ENCODE data around the gene IRF4.

The IRF4 gene

GRCh38 chr6:353642-354614, 37.6 kb upstream of the IRF4 start:
- DNase-seq = no peak

- DNase-seq = no peak
These were observed 36.8 kb upstream of the IRF4 start for GRCh38 chr6:354631-355280.

GRCh38 chr6:355373-356208, 36.0 kb upstream of the IRF4 start:
- DNase-seq = no peak

DNA sequence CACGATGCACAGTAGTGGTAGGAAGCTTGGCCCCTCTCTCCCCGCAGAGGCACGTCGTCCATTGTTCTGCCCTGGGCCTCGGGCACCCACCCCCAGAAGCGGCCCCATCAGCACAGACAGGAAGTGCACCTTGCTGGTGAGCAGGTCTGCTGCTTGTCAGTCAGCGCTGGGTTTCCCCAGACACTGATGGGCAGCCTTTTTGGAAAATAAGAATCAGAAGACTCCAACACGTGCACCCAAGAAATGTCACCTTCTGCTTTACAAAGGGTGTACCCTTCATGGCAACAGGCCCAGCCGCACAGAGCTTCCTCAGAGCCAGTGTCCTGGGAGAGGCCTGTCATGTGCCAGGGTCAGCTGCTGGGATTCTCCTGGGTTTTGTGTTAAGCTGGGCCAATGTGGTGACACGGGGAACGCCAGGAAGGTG, 34.7 kb upstream of the IRF4 start:
- DNase-seq = no peak

DNA sequence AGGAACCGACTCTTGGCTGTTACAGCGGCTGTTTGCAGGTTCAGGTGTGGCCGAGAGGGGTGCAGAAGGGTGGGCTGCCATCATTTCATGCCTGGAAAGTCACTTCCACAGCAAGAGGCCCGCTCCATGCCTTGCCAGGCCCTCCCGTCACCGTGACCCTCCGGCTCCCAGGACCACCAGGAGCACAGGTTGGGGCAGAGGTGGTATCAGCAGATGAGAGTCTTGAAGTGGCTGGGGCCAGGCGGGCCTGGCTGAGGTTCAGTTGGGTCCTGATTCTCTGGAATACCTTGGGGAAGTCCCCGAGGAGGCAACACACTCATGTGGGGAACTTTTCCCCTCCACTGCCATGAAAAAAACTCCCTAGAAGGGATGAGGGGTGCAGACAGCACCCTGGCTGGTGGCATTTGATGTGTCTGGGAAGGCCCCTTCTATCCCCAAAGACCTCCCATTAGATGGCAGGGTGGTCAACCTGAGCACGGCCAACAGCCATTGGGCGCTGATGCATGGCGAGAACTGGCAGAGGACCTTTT, 34.2 kb upstream of the IRF4 start:
- DNase-seq = no peak

DNA sequence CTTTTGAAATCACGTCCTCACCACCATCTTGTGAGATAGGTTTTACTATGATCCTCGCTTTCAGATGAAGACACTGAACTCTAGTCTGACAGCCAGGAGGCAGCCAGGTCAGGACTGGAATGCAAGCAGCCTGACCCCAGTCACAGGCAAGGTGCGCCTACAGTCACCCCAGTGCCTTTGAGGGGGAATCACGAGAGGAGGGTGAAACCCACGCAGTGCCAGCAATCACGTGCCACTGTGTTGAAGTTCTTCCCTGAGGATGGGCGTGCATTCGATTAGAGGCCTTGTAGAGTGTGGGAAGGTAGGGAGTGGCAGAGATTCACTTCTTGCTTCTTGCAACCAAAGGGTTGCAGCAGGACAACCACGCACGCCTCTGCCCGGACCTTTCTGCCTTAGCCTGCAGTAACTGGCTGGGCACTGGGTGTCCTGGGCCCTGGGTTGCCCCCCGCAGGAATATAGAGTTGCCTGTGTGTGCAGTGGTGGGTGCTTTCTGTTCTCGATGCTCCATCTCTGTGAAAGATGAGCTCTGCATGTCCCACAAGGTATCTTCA, 33.7 kb upstream of the IRF4 start:
- DNase-seq = no peak

GRCh38 chr6:358432-358831, 33.1 kb upstream of the IRF4 start:
- no peak for DNase-seq

DNA sequence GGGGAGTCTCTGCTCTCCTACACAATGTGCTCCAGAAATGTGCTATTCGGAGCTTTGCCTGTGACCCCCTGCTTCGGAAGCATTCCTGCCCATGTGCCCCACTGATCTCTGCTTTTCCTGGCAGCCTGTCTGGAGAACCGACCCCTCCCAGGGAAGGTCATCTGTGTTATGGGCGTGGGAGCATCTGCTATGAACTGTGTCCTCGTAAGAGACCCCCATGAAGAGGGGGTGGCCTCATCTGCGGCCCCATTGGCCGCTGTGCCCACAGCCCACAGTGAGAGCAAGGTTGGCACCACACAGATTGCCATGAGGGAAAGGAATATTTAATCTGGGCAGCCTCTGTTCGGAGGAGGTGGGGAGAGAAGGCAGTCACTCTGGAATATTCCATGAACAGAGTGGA, 32.7 kb upstream of the IRF4 start:
- no peak for DNase-seq

GRCh38 chr6:359261-360035, 32.1 kb upstream of the IRF4 start:
- no peak for DNase-seq

DNA sequence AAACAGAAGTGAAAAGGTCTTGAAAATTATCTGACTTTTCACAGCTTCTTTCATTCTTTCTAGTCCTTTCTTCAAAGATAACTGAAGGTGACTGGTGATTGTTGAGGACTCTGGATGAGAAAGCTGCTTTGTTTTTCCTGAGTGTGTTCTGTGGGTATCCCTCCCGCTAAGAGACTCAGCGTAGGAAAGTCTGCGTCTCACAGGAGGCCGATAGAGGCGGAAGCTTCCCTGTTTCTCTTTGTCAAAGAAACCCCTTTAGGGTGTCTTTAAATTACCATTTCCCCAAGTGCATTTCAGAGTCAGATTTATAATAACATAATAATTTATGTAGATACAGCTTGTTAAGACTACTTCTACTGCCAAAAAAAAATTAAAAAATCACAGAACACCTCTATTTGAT, 31.2 kb upstream of the IRF4 start:
- no peak for DNase-seq

DNA sequence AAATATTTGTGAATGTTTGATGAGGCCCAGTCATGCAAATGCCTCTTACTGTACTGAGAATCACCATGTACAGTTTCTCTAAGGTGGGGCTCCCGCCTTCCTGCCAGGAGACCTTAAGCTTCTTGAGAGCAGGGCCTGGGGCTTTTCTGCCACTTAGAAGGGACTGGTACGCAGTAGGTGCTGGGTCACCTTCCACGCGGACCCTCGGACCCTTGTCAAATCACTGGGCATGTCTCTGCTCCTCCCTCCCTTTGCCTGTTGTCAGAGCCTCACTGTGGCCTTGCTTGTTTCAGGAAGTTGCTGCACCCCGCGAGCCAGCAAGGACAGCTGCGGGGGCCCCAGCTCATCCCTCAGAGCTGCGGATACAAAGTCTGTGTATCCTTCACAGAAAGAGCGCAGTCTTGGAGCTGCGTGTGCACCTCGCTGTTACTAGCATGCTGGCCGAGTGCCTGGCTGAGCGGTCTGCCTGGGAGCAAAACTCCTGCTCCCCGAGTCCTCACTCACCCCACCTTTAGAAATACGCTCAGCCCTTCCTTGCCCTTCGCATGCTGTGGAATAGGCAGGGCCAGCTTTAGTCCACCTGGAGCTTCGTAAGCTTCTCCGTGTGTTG, 30.7 kb upstream of the IRF4 start:
- DNase-seq = no peak

GRCh38 chr6:361411-362132, 30.0 kb upstream of the IRF4 start:
- no peak for DNase-seq

DNA sequence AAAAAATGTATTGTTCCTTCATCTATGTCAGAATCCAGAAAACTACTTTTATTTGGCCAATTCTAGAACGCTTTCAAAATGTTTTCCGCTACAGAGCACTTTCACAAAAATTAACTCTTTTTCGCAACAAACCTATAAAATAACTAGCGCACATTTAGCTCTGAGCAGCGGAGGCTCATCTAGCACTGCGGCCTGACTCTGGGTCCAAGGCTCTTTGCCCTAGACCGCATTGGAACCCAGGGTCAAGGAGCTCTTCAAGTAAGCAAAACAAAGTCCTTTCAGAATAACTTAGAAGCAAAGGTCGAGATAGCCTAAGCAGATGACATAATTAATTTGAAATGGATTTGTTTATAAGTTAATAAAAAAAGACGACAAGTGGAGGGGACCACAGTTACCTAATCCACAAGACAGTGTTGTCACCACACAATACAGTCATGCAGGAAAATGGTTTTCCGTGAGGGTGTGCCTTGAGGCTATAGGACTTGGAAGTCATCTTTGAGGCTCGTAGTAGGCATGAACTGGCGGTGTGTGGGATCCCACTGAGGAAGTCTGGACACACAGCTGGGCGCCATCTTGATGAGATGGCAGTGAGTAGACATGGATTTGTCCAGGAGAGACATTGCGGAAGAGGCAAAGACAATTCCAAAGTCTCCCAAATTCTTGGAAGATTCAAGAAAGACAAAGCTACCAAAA, 29.2 kb upstream of the IRF4 start:
- no peak for DNase-seq

DNA sequence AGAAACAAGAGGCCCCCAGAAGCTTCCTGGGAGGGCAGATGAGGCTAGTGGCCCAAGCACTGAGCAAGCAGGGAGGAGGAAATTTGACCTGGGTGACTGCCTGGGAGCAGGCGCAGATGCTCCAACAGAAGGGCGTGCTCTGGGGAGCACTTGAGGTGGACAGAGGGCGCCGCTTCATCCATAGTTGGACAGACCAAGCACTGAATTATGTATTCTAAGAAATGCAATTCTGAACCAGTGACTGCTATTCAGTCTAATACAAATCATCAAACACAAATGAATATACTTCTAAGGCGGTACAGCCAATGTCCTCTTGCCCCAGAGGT, 28.7 kb upstream of the IRF4 start:
- DNase-seq = no peak

GRCh38 chr6:363291-363690, 28.3 kb upstream of the IRF4 start:
- no peak for DNase-seq

DNA sequence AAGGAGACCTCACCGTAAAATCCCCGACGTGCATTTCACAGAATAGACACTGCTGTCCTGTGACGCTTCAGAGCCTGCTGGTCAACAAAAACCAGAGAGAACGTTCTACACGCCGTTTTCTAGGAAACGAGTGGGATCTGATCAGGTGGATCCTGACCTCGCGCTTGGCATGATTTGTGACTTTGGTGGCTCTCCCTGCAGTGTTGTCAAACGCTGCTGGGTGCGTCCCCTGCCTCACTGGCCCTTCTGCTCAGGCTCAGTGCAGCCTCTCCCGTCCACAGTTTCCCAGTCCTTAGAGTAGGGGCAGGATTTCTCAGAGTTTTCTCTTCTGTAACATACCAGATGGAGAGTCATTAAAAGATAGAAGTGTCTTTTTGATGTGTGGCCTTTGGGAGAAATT, 27.6 kb upstream of the IRF4 start:
- no peak for DNase-seq

GRCh38 chr6:364609-365540, 26.7 kb upstream of the IRF4 start:
- DNase-seq = no peak

DNA sequence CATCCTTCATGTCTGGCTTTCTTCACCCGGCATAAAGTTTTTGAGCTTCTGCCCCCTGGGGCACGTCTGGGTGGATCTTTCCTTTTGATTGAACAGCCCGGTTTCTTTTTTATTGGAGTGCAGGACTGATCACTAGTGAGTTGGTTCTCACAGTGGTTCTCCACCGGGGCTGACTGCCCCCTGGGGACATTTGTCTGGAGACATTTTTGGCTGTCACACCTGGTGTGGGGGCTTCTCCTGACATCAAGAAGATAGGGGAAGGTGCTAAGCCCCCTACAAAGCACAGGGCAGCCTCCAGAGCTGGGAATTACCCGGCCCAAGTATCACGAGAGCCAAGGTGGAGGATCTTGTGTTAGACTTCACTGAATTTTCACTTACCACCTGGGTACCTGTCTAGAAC, 25.7 kb upstream of the IRF4 start:
- no peak for DNase-seq

Measured in activated T-cell treated with anti-CD3 and anti-CD28 coated beads, Interleukin-2, amount 50 U/mL, for 1 hour (primary cell).